Activated naive CD4-positive, alpha-beta T cell treated with anti-CD3 and anti-CD28 coated beads, Interleukin-2, amount 10 ng/mL, durations not matched to agents 7 days and 5 days (primary cell): Measurements from ENCODE around the gene PCK2.

Source experiments
- CTCF ChIA-PET: fragments of 350-600 bp; sonication (Branson Sonifier 250); formaldehyde crosslinking; loops from one replicate; lab custom pipeline; 2021; ENCODE audit warnings: antibody characterized with exemption; lab: Charles Lee
- DNase-seq: peaks from one replicate; pipeline ENCODE4 v3.0.0-alpha.2; 2020
- H3K27ac Mint-ChIP-seq: one replicate; pipeline ENCODE4 v1.8.0; 2021; ENCODE audit warnings: mild to moderate bottlenecking, moderate library complexity, mixed read lengths
- H3K27me3 Mint-ChIP-seq: one replicate; pipeline ENCODE4 v1.8.0; 2021; ENCODE audit warnings: mild to moderate bottlenecking, mixed read lengths
- H3K36me3 Mint-ChIP-seq: one replicate; pipeline ENCODE4 v1.8.0; 2021; ENCODE audit warnings: mixed read lengths
- H3K4me1 Mint-ChIP-seq: one replicate; pipeline ENCODE4 v1.8.0; 2021; ENCODE audit warnings: mixed read lengths
- H3K4me3 Mint-ChIP-seq: one replicate; pipeline ENCODE4 v1.8.0; 2021; ENCODE audit warnings: mild to moderate bottlenecking, moderate library complexity, mixed read lengths
- H3K9me3 Mint-ChIP-seq: one replicate; pipeline ENCODE4 v1.8.0; 2021; ENCODE audit warnings: mixed read lengths

The PCK2 gene

DNA sequence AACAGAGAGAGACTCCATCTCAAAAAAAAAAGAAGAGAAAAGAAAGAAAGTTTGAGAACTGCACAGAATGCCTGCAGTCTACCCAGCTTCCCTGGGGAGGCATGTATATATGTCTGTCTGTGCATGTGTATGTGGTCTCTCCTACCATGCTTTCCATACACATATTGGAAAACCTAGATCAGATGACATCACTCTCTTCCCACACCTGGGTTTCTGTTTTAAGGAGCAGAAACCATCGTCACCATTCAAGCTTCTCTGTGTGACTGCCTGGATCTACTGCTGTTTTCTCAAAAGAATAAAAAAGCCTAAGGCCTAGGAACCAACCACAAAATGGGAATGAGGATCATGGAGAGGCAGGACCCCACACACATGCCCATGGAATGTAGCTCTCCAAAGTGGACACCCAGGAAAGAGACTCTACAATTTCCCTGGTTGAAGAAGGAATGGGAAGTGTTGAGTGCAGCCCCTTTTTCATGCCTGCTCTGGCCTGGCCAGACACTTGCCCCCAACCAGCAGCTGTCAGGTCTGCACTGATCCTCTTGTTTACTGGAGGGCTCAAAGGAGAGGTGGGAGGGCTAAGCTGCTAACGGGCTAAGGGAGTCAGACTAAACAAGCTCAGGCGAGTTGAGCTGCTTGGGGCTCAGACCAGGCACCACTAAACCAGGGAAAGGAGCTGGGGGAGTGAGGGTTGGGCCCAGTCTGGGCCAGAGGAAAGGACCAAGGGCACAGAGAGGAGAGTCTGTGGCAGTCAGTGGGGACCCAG lies 7.7 kb upstream of the PCK2 start:
- Mint-ChIP-seq H3K9me3 (no peaks in the 10 kb centered on the region), H3K27me3 (peaks cover 33% of the 10 kb centered on the region), H3K36me3 (no peaks in the 10 kb centered on the region), H3K4me1 (peaks cover 15% of the 10 kb centered on the region), H3K27ac (no peak overlapping the region), H3K4me3 (no peak overlapping the region)
- DNase-seq, result no peak
- CTCF ChIA-PET, result interaction anchor here (1.0 to 3.1 kb wide), 4 partner anchors 11 to 28 kb away, joined by 3 to 25 read pairs (median 4); no protein-coding TSS in a partner anchor

DNA sequence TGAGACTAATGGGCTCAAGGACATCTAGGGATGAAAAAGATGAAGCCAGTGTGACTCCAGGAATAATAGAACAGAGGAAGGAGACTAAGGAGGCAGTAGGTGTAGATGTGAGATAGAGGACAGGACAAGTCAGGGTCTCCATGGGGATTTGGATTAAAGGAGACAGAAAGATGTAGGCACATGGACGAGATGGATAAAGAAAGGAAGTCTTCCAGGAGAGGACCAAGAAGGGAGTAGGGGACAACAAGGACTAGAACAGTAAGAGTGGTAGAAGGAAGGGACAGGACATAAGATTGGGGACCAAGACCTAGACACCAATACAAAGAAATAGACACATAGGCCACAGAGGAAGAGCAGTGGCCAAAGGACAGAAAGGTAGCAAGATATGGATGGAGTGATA lies 7.1 kb upstream of the PCK2 start:
- Mint-ChIP-seq H3K4me3 (no peak overlapping the region), H3K36me3 (no peaks in the 10 kb centered on the region), H3K9me3 (no peaks in the 10 kb centered on the region), H3K4me1 (peaks cover 11% of the 10 kb centered on the region), H3K27ac (no peak overlapping the region), H3K27me3 (peaks cover 27% of the 10 kb centered on the region)
- CTCF ChIA-PET, result interaction anchor here (1.2 to 3.1 kb wide), 3 partner anchors 21 to 29 kb away, joined by 3 to 25 read pairs (median 6); no protein-coding TSS in a partner anchor
- no peak for DNase-seq

DNA sequence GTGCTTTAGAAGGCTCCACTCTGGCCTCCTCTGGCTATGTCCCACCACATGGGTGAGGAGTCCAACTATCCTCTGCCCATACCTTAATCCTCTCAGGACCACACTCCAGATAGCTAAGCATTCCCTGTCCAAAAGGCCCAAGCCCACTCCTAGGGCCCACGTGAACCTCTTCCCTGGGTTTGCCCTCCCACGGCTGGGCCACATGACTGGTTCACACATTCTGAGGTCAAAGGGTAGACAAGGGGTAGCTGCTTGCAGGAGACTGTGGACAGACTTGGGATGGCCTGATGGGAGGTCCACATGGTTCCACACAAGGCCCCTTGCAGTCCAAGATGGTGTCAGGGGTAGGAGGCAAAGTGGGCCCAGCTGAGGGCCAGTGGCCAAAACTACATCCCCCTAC lies 6.0 kb upstream of the PCK2 start:
- Mint-ChIP-seq H3K27me3 (peaks cover 16% of the 10 kb centered on the region), H3K4me3 (no peak overlapping the region), H3K4me1 (peaks cover 16% of the 10 kb centered on the region), H3K27ac (no peak overlapping the region), H3K9me3 (no peaks in the 10 kb centered on the region), H3K36me3 (no peaks in the 10 kb centered on the region)
- CTCF ChIA-PET, result interaction anchor here (1.0 to 11.8 kb wide), 3 partner anchors 15 to 31 kb away, joined by 3 to 187 read pairs (median 18); no protein-coding TSS in a partner anchor
- no peak for DNase-seq

DNA sequence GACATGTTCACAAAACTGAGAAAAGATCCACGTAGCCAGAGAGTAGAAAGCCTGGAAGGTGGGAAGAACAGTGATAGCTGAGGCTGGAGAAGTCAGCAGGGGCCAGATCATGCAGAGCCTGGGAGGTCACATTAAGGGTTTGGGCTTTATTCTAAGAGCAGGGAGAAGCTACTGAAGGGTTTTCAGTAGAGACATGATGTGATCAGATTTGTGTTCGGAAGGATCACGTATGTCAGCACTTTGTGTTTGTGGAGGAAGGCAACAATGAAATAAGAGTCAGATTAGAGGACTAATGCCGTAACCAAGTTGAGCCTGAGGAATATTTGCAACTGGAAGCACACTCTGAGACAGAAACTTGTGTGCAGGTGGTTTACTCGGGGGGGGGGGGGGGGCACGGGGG lies 4.2 kb upstream of the PCK2 start:
- Mint-ChIP-seq H3K9me3 (no peaks in the 10 kb centered on the region), H3K36me3 (peaks cover 2% of the 10 kb centered on the region), H3K27me3 (peaks cover 4% of the 10 kb centered on the region), H3K27ac (no peak overlapping the region), H3K4me3 (no peak overlapping the region), H3K4me1 (peaks cover 24% of the 10 kb centered on the region)
- no peak for DNase-seq
- CTCF ChIA-PET, result interaction anchor here (0.8 to 11.8 kb wide), 11 partner anchors 12 to 76 kb away, joined by 3 to 240 read pairs (median 6); partner anchors contain the start of genes CPNE6, IRF9 and PSME1

DNA sequence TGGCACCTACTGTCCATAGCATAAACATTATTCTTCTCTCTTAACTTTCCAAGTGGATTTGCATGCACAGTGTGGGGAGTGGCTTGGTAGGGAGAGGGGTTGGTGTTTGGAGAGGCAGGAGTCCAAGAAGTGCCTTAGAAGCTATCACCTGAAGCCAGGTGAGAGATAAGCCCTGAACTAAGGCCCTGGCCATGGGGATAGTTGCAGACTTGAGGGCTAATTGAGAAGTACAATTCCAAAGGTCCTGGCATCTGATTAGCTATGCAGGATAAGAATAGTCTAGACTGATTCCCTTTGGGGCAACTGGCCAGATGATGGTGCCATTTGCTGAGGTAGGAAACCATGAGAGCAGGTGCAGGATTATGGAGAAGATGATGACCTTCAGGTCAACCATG lies 2.0 kb upstream of the PCK2 start:
- H3K27ac Mint-ChIP-seq, result no peak overlapping the region
- no peak for DNase-seq

DNA sequence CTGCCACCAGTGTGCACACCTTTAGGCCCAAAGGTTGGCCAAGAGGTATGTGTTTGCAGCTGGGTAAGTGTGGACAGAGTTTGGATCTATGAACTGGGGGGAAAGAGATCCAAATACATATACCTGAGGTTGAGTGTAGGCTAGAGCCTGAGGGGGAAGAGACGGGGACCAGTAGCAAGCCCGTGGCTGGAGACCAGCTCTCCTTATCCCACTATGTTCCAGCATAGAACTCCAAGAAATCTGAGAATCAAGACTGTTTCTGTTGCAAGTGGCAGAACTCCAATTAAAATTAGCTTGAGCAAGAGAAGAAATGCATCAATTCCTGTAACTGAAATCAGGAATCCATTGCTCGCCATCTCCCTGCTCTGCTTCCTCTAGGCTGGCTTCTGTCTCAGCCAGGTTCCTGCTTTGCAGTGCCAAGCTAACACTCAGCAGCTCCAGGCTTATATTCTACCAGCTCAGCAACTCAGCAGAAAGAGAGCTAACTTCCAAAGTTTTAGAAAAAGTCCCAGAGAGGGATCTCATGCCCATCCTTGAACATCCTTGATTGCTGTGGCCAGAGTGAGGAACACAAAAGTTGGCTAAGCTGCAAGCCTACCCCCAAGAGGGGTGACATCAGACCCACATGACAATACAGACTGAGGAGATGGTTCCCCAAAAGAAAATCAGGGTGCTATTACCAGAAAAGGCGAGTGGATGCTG lies 1.5 kb upstream of the PCK2 start:
- Mint-ChIP-seq H3K27me3 (no peaks in the 10 kb centered on the region), H3K4me1 (peaks cover 39% of the 10 kb centered on the region), H3K4me3 (peak overlapping the region; percentile 92), H3K27ac (peak overlapping the region; percentile 92), H3K36me3 (peaks cover 16% of the 10 kb centered on the region), H3K9me3 (no peaks in the 10 kb centered on the region)
- DNase-seq, result no peak
- CTCF ChIA-PET, result interaction anchor here (0.5 to 11.8 kb wide), 9 partner anchors 15 to 316 kb away, joined by 3 to 240 read pairs (median 6); partner anchors contain the start of genes CPNE6, IRF9 and TM9SF1

More for the DNA sequence above, 2.0 kb upstream of the PCK2 start:
- peaks cover 39% of the 10 kb centered on the region for H3K4me1 Mint-ChIP-seq
- H3K9me3 Mint-ChIP-seq, result no peaks in the 10 kb centered on the region
- no peak overlapping the region for H3K4me3 Mint-ChIP-seq
- CTCF ChIA-PET, result interaction anchor here (0.5 to 11.8 kb wide), 9 partner anchors 9 to 289 kb away, joined by 3 to 240 read pairs (median 14); partner anchors contain the start of genes CPNE6, IRF9 and TM9SF1
- H3K27me3 Mint-ChIP-seq, result no peaks in the 10 kb centered on the region
- H3K36me3 Mint-ChIP-seq, result peaks cover 16% of the 10 kb centered on the region

DNA sequence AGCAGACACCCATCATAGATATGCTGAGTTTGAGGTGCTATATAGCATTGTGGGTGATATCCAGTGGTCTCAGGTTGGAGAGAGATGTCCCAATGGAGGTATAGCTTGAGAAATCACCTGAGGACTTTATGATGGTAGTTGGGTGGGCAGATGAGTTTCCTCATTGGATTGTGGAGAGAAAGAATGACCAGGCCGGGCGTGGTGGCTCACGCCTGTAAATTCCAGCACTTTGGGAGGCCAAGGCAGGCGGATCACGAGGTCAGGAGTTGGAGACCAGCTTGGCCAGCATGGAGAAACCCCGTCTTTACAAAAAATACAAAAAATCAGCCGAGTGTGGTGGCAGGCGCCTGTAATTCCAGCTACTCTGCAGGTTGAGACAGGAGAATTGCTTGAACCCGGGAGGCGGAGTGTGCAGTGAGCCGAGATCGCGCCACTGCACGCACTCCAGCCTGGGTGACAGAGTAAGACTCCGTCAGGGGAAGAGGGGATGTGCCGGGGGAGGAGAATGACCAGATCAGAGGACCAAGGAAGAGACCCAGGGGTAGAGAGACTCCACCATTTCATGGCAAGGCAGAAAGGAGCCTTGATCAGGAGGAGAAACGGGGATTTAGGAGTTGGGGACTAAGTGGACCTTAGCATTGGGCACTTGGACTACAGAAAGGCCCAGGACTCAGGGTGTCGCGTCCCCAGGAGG lies 757 bp upstream of the PCK2 start:
- H3K4me3 Mint-ChIP-seq, result peak overlapping the region; percentile 92
- H3K36me3 Mint-ChIP-seq, result peaks cover 18% of the 10 kb centered on the region
- H3K4me1 Mint-ChIP-seq, result peaks cover 39% of the 10 kb centered on the region
- H3K27me3 Mint-ChIP-seq, result no peaks in the 10 kb centered on the region
- CTCF ChIA-PET, result interaction anchor here (0.6 to 11.8 kb wide), 7 partner anchors 14 to 315 kb away, joined by 3 to 240 read pairs (median 6); partner anchors contain the start of genes CPNE6, EMC9, IRF9 and TM9SF1
- DNase-seq, result no peak
- no peaks in the 10 kb centered on the region for H3K9me3 Mint-ChIP-seq
- peak overlapping the region; percentile 92 for H3K27ac Mint-ChIP-seq

DNA sequence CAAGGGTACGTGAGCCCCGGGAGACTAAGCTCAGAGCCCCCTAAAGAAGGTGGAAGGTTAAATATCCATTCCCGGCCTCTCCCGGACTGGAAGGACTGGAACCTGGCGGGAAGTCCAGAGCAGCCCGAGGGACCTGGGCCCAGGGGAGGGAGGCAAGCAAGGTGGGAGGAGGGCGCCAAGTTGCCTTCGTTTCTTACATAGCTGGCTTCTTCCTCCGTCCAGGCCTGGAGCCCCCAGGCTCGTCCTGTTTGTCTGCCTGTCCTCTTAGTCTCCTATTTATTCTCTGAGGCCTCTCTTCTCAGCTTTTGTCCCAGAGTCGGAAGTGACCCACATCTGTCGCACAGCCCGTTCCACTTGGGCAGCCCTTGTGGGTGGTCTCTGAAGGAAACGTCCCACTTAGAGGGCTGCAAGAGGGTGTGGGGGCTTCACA lies 745 bp downstream of the PCK2 start:
- peaks cover 28% of the 10 kb centered on the region for H3K36me3 Mint-ChIP-seq

DNA sequence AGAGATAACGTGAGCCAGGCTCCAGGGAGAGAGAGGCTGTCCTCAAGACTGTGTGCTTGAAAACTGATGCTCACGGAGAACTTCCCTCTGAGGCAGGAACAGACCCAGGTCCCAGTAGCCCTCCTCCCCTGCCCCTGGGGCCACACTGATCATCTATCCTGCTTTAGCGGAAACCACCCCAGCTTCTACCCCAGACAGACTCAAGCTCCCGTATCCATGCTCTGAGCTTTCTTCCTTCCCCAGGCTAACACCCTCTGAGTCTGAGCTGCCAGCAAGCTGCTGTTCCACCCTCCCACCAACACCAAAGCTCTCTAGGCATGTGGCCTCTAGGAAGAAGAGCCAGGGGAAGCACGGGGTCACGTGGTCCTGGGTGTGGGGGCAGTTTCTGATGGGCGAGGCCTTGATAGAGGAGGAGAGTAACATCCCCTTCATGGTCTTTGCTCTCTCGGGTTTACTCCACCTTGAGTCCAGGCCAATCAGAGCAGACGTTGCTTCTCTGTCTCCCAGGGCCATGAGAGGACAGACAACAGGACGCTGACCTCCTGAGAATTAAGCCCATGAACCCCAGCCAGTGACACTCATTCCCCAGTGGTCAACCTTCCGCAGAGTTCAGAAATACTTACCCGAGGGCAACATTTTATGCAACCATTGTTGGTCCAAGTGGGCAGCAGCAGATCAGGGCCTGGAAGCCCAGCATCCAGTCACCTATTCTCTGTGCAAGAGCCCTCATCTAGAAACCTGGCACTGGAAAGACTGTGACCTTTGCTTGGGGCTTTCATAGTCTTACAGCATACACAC lies 1.4 kb downstream of the PCK2 start:
- CTCF ChIA-PET, result interaction anchor here (0.7 to 11.8 kb wide), 6 partner anchors 12 to 48 kb away, joined by 3 to 240 read pairs (median 56); partner anchors contain the start of genes CPNE6, DCAF11 and NRL
- peaks cover 35% of the 10 kb centered on the region for H3K4me1 Mint-ChIP-seq
- DNase-seq, result peak; percentile 65
- H3K27ac Mint-ChIP-seq, result peak overlapping the region; percentile 92
- H3K4me3 Mint-ChIP-seq, result peak overlapping the region; percentile 92
- H3K27me3 Mint-ChIP-seq, result no peaks in the 10 kb centered on the region
- peaks cover 33% of the 10 kb centered on the region for H3K36me3 Mint-ChIP-seq
- no peaks in the 10 kb centered on the region for H3K9me3 Mint-ChIP-seq

More for the DNA sequence above, 745 bp downstream of the PCK2 start:
- Mint-ChIP-seq H3K27ac (peak overlapping the region; percentile 92), H3K27me3 (no peaks in the 10 kb centered on the region), H3K4me1 (peaks cover 37% of the 10 kb centered on the region), H3K4me3 (peak overlapping the region; percentile 92), H3K9me3 (no peaks in the 10 kb centered on the region)
- CTCF ChIA-PET, result interaction anchor here (0.7 to 11.8 kb wide), 6 partner anchors 12 to 48 kb away, joined by 3 to 240 read pairs (median 56); partner anchors contain the start of genes CPNE6, DCAF11 and NRL
- DNase-seq, result no peak

DNA sequence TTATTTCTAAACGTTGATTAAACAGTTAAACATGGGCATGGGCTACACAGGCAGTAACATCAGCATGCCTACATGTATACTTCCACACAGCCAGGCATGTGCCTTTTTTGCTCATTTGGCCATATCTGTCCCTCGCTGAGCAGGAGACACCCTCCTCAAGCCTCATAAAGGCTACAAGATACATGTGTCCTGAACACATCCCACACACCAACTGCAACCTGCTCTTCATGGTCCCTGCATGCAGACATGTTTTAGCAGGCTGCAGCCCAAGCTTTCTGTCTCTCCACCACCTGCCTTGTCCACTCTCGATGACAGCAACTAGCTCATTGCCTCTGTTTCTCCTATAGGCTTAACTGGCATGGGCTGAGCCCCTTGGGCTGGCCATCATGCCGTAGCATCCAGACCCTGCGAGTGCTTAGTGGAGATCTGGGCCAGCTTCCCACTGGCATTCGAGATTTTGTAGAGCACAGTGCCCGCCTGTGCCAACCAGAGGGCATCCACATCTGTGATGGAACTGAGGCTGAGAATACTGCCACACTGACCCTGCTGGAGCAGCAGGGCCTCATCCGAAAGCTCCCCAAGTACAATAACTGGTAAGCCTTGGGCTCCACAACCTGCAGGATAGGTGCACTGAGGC lies 2.6 kb downstream of the PCK2 start:
- H3K27ac Mint-ChIP-seq, result peak overlapping the region; percentile 38
- peaks cover 32% of the 10 kb centered on the region for H3K4me1 Mint-ChIP-seq
- no peaks in the 10 kb centered on the region for H3K9me3 Mint-ChIP-seq
- H3K36me3 Mint-ChIP-seq, result peaks cover 42% of the 10 kb centered on the region
- DNase-seq, result no peak
- H3K4me3 Mint-ChIP-seq, result peak overlapping the region; percentile 46
- no peaks in the 10 kb centered on the region for H3K27me3 Mint-ChIP-seq
- CTCF ChIA-PET, result interaction anchor here (11.8 kb wide), 1 partner anchor 11 kb away, joined by 187 read pairs; no protein-coding TSS in a partner anchor

DNA sequence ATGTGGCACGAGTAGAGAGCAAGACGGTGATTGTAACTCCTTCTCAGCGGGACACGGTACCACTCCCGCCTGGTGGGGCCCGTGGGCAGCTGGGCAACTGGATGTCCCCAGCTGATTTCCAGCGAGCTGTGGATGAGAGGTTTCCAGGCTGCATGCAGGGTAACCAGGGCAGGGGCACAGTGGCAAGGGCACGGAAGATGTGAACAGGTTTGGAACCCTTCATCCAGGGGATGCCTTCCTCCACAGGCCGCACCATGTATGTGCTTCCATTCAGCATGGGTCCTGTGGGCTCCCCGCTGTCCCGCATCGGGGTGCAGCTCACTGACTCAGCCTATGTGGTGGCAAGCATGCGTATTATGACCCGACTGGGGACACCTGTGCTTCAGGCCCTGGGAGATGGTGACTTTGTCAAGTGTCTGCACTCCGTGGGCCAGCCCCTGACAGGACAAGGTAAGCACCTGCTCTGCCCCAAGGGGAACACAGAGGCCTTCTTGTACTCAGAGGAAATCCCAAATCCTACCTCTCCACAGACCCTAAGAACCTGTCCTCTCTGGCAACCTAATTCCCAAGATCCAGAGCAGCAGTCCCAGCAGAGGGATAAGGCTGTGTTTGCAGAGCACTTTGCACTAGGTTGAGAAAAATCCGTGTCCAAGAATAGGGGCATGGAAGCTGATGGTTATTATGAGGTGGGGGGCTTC lies 4.3 kb downstream of the PCK2 start:
- Mint-ChIP-seq H3K27ac (no peak overlapping the region), H3K4me3 (no peak overlapping the region), H3K4me1 (peaks cover 21% of the 10 kb centered on the region), H3K9me3 (no peaks in the 10 kb centered on the region), H3K27me3 (no peaks in the 10 kb centered on the region), H3K36me3 (peaks cover 54% of the 10 kb centered on the region)
- no peak for DNase-seq
- CTCF ChIA-PET, result interaction anchor here (11.8 kb wide), 1 partner anchor 9 kb away, joined by 187 read pairs; no protein-coding TSS in a partner anchor
